HAP-1 (cell line): ENCODE results near the gene PEPD.

Experiments
- DNase-seq, 2 experiments: peaks; one replicate each; pipeline ENCODE4 v3.0.0-alpha.2; 2016 to 2020; ENCODE audit warnings: low spot score in 2 of 2
- H3K27me3 ChIP-seq: fragments of 250-450 bp; sonication (Bioruptor Pico); 2 replicates; pipeline ENCODE4 v1.5.1; 2020; ENCODE audit warnings: low read depth, mild to moderate bottlenecking, moderate library complexity
- H3K36me3 ChIP-seq: fragments of 250-450 bp; sonication (Bioruptor Pico); replicated peaks from 2 replicates; pipeline ENCODE4 v1.5.1; 2020; ENCODE audit warnings: mild to moderate bottlenecking
- H3K4me1 ChIP-seq: fragments of 250-450 bp; sonication (Bioruptor Pico); 2 replicates; pipeline ENCODE4 v1.5.1; 2020; ENCODE audit warnings: mild to moderate bottlenecking
- H3K4me3 ChIP-seq: fragments of 250-450 bp; sonication (Bioruptor Pico); 2 replicates; pipeline ENCODE4 v1.5.1; 2020; ENCODE audit warnings: mild to moderate bottlenecking, moderate library complexity
- H3K9me3 ChIP-seq: fragments of 250-450 bp; sonication (Bioruptor Pico); 2 replicates; pipeline ENCODE4 v1.5.1; 2020; ENCODE audit warnings: mild to moderate bottlenecking, moderate library complexity
- in situ Hi-C: fragments of 300-500 bp; cut with MboI; formaldehyde crosslinking; loops from 3 replicates; pipeline ENCODE4 v1.14.3; 2020; ENCODE audit warnings: low sequenced_read_pairs, inconsistent platforms, mixed read lengths

Gene PEPD

DNA sequence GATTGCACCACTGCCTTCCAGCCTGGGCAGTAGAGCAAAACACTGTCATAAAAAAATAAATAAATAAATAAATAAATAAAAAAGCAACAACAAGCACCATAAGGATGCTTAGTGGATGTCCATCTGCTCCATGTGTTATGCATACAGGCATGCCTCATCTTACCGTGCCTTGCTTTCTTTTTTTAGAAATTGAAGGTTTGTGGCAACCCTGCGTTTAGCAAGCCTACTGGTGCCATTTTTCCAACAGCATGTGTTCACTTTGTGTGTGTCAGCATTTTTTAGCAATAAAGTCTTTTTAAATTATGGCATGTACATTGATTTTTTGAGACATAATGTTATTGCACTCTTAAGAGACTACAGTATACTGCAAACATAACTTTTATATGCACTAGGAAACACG is 68.3 kb downstream of the PEPD start:
- no peak for DNase-seq
- Histone ChIP-seq H3K9me3 (no peaks in the 10 kb centered on the region), H3K4me1 (no peaks in the 10 kb centered on the region), H3K27me3 (no peaks in the 10 kb centered on the region), H3K36me3 (no peaks in the 10 kb centered on the region), H3K4me3 (no peak overlapping the region)
- in situ Hi-C loops: no loop called here

DNA sequence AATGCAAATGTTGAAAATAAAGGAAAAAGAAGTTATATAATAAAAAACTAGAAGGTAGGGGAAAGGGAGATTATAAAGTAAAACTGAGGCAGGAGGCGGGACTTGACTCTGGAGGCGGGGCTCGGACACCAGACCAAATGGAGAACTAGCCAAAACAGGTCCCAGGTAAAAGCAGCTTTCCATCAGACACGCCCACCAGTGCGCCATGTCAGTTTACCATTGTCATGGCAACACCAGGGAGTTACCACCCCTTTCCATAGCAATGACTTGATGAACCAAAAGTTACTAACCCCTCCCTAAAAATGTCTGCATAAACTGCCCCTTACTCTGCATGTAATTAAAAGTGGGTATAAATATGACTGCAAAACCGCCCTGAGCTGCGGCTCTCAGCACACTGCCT is 70.9 kb downstream of the PEPD start:
- no peak for DNase-seq
- in situ Hi-C loops: no loop called here
- H3K4me3 ChIP-seq: no peak overlapping the region

DNA sequence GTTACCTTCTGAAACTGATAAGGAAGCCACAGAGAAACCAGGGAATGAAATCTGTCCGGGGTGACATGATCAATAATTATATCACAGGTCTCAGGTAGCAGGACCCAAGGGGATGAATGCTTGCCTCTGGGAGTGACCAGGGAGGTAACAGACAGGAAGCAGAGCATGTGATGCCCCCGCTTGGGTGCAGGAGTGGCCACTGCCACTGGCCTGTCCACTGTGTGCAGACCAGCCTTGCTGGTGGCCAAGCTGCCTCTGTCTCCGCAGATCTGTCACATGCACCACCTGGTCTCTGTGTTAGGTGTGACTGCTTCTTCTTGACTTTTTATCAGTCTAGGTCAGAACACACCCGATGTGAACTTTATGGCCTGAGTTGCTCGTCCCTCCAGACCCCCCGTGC is 71.8 kb downstream of the PEPD start:
- Histone ChIP-seq H3K4me1 (no peaks in the 10 kb centered on the region), H3K36me3 (no peaks in the 10 kb centered on the region), H3K9me3 (no peaks in the 10 kb centered on the region), H3K27me3 (no peaks in the 10 kb centered on the region), H3K4me3 (no peak overlapping the region)
- DNase-seq: no peak
- in situ Hi-C loops: loop anchor here (25.0 kb wide), 1 partner anchor 1263 kb away; no protein-coding TSS in a partner anchor

More for the DNA sequence above, 70.9 kb downstream of the PEPD start:
- Histone ChIP-seq H3K27me3 (no peaks in the 10 kb centered on the region), H3K36me3 (no peaks in the 10 kb centered on the region), H3K9me3 (no peaks in the 10 kb centered on the region), H3K4me1 (no peaks in the 10 kb centered on the region)

DNA sequence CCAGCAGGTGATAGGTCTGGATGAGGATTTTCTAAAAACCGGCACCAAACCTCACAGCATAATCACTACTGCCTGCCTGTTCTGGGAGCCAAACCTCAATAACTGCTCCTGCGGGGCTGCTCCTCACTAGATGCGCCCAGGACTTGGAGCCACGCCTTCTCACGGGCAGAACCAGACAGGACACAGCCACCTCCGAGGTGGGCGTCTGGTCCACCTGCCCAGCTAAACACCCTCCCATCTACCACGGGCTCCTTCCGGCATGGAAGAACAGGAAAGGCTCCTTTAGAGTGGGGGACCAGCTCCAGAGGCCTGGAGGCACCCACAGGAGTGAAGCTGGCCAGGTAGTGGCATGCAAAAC is 73.5 kb downstream of the PEPD start:
- H3K27me3 ChIP-seq: no peaks in the 10 kb centered on the region
- no peaks in the 10 kb centered on the region for H3K4me1 ChIP-seq
- H3K9me3 ChIP-seq: no peaks in the 10 kb centered on the region
- no peaks in the 10 kb centered on the region for H3K36me3 ChIP-seq
- no peak for DNase-seq
- in situ Hi-C loops: loop anchor here (25.0 kb wide), 1 partner anchor 1264 kb away; no protein-coding TSS in a partner anchor
- no peak overlapping the region for H3K4me3 ChIP-seq

DNA sequence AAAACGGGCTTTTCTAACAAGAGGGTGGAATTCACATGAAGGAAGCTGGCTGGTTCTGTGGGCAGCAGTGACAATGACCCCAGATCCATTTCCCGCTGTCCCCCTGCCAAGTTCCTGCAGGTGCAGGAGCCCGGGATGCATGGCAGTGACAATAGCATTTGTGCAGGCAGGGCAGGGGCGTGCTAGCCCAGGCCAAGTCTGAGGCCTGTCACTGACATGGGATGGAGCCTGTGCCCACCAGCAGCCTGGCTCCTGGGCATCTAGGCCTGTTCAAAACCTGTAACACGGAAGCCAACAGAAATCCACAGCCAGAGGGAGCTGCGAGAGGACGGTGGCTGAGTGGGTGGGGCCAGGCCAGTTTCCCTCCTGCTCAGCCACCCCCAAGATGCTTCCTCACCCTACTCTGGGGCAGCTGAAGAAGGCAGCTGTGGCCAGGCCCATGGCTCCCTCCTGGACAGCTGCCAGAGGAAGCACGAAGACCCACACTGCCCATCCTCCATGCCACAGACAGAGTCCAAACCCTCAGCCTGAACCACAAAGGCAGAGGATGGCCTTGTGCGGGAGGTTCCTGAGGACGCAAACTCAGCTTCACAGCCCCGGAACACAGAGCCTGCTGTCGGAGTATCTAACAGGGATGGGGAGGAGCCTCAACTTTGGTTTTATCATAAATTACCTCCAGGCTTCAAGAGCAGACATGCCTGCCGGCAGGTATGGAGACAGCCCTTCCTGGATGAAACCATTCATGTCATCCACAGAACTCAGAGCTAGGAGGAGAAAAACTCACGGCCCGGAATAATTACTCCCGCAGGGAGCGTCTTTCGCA is 74.0 kb downstream of the PEPD start:
- Histone ChIP-seq H3K27me3 (no peaks in the 10 kb centered on the region), H3K4me1 (no peaks in the 10 kb centered on the region), H3K4me3 (no peak overlapping the region), H3K36me3 (no peaks in the 10 kb centered on the region), H3K9me3 (no peaks in the 10 kb centered on the region)
- in situ Hi-C loops: loop anchor here (25.0 kb wide), 1 partner anchor 1265 kb away; no protein-coding TSS in a partner anchor
- DNase-seq: no peak

GRCh38 chr19:33446330-33447293 is 75.0 kb downstream of the PEPD start:
- Histone ChIP-seq H3K4me3 (no peak overlapping the region), H3K36me3 (no peaks in the 10 kb centered on the region), H3K9me3 (no peaks in the 10 kb centered on the region), H3K4me1 (no peaks in the 10 kb centered on the region), H3K27me3 (no peaks in the 10 kb centered on the region)
- in situ Hi-C loops: loop anchor here (25.0 kb wide), 1 partner anchor 1266 kb away; no protein-coding TSS in a partner anchor
- no peak for DNase-seq

- DNase-seq: no peak
- Histone ChIP-seq H3K27me3 (no peaks in the 10 kb centered on the region), H3K4me1 (no peaks in the 10 kb centered on the region), H3K4me3 (no peak overlapping the region), H3K36me3 (no peaks in the 10 kb centered on the region), H3K9me3 (no peaks in the 10 kb centered on the region)
- in situ Hi-C loops: loop anchor here (25.0 kb wide), 1 partner anchor 1267 kb away; no protein-coding TSS in a partner anchor
Measured at GRCh38 chr19:33445442-33446329, 75.9 kb downstream of the PEPD start.

GRCh38 chr19:33444562-33445441 is 76.8 kb downstream of the PEPD start:
- no peaks in the 10 kb centered on the region for H3K4me1 ChIP-seq
- in situ Hi-C loops: loop anchor here (25.0 kb wide), 1 partner anchor 1267 kb away; no protein-coding TSS in a partner anchor

DNA sequence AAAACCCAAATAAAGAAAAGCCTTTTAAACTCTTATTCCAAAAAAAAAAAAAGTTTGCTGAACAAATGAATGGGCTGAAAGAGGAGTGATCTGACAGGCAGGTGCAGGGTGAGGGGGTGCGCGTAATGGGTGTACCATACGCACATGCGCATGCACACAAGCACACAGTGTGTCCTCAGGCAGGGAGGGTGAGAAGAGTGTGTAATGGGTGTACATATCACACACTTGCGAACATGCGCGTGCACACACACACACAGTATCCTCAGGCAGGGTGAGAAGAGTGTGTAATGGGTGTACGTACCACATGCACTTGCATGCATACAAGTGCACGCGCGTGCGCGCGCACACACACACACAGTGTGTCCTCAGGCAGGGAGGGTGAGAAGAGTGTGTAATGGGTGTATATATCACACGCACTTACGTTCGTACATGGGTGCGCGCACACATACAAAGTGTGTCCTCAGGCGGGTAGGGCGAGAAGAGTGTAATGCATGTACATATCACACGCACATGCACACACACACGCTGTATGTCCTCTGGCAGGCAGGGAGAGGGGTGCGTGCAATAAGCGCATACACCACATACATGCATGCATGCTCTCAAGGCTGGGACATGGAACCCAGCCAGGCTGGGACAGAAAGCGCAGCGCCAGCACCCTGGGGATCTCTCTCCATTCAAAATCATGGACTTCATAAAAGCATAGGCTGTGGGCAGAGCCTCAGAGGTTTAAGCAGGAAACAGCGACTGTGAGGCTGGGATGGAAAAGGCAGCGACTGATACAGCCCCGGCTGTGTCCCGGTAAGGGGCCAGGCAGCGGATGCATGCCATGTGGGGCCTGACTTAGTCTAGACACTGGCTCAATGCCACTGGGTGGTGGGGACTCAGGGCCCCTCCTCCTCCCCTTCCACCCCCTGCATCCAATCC is 77.7 kb downstream of the PEPD start:
- H3K4me1 ChIP-seq: no peaks in the 10 kb centered on the region
- H3K4me3 ChIP-seq: no peak overlapping the region
- no peaks in the 10 kb centered on the region for H3K9me3 ChIP-seq
- H3K27me3 ChIP-seq: no peaks in the 10 kb centered on the region
- DNase-seq: no peak
- H3K36me3 ChIP-seq: no peaks in the 10 kb centered on the region
- in situ Hi-C loops: loop anchor here (25.0 kb wide), 1 partner anchor 1268 kb away; no protein-coding TSS in a partner anchor

More at GRCh38 chr19:33444562-33445441, 76.8 kb downstream of the PEPD start:
- Histone ChIP-seq H3K27me3 (no peaks in the 10 kb centered on the region), H3K4me3 (no peak overlapping the region), H3K36me3 (no peaks in the 10 kb centered on the region), H3K9me3 (no peaks in the 10 kb centered on the region)
- no peak for DNase-seq

DNA sequence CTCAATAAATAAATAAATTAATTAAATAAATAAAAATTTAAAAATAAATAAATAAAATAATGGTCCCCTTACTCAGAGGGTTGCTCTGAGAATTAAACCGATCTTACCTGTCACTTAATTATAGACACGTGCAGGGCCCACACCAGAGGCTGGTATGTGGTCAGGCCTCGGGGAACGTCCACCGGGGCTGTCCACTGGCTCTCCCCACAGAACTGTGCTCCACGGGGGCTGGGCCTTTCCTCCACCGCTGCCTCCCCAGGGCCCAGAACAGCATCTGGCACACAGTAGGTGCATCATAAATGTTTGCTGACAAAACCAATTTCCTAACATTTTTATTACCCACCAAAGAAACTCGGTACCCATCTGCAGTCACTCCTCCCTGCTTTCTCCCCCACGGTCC is 78.9 kb downstream of the PEPD start:
- Histone ChIP-seq H3K36me3 (no peaks in the 10 kb centered on the region), H3K4me3 (no peak overlapping the region), H3K27me3 (no peaks in the 10 kb centered on the region), H3K4me1 (no peaks in the 10 kb centered on the region), H3K9me3 (no peaks in the 10 kb centered on the region)
- DNase-seq: no peak
- in situ Hi-C loops: loop anchor here (25.0 kb wide), 1 partner anchor 1270 kb away; no protein-coding TSS in a partner anchor

- in situ Hi-C loops: loop anchor here (25.0 kb wide), 1 partner anchor 1270 kb away; no protein-coding TSS in a partner anchor
- Histone ChIP-seq H3K36me3 (no peaks in the 10 kb centered on the region), H3K4me1 (no peaks in the 10 kb centered on the region), H3K9me3 (no peaks in the 10 kb centered on the region), H3K4me3 (no peak overlapping the region), H3K27me3 (no peaks in the 10 kb centered on the region)
- DNase-seq: no peak
Measured at GRCh38 chr19:33441828-33442227, 79.8 kb downstream of the PEPD start.
